ENCODE measurements around the gene PROSER2.
"Not testable (repeated sequence)": the region's sequence is repeated elsewhere in the genome, so short reads cannot be mapped to it uniquely, and the experiment has no call there.

The PROSER2 gene

GRCh38 chr10:11886851-11887250, 63.7 kb downstream of the PROSER2 start:
- no peak for FAIRE-seq

- no peak for FAIRE-seq
Observed at GRCh38 chr10:11887381-11888227, 64.4 kb downstream of the PROSER2 start.

- not testable (repeated sequence) for FAIRE-seq
Observed at GRCh38 chr10:11889263-11889662, 66.1 kb downstream of the PROSER2 start.

- FAIRE-seq: no peak
Observed at GRCh38 chr10:11891776-11892486, 68.8 kb downstream of the PROSER2 start.

GRCh38 chr10:11893749-11894278, 70.7 kb downstream of the PROSER2 start:
- FAIRE-seq: no peak

GRCh38 chr10:11894381-11895107, 71.4 kb downstream of the PROSER2 start:
- FAIRE-seq: no peak

GRCh38 chr10:11895108-11895466, 71.9 kb downstream of the PROSER2 start:
- no peak for FAIRE-seq

GRCh38 chr10:11895598-11895997, 72.4 kb downstream of the PROSER2 start:
- FAIRE-seq: no peak

GRCh38 chr10:11896549-11897200, 73.5 kb downstream of the PROSER2 start:
- FAIRE-seq: no peak

- no peak for FAIRE-seq
Observed at GRCh38 chr10:11898033-11898371, 74.8 kb downstream of the PROSER2 start.

- no peak for FAIRE-seq
Observed at GRCh38 chr10:11898372-11899066, 75.4 kb downstream of the PROSER2 start.

GRCh38 chr10:11899067-11899876, 76.1 kb downstream of the PROSER2 start:
- FAIRE-seq: no peak

GRCh38 chr10:11901036-11901301, 77.8 kb downstream of the PROSER2 start:
- no peak for FAIRE-seq

- no peak for FAIRE-seq
Observed at GRCh38 chr10:11901454-11901832, 78.3 kb downstream of the PROSER2 start.

- no peak for FAIRE-seq
Observed at GRCh38 chr10:11901833-11902475, 78.8 kb downstream of the PROSER2 start.

GRCh38 chr10:11902646-11903045, 79.5 kb downstream of the PROSER2 start:
- FAIRE-seq: no peak

- FAIRE-seq: no peak
Observed at GRCh38 chr10:11906714-11907113, 83.6 kb downstream of the PROSER2 start.

- FAIRE-seq: no peak
Observed at GRCh38 chr10:11907914-11908313, 84.8 kb downstream of the PROSER2 start.

- no peak for FAIRE-seq
Observed at GRCh38 chr10:11908536-11908935, 85.4 kb downstream of the PROSER2 start.

GRCh38 chr10:11908991-11909390, 85.8 kb downstream of the PROSER2 start:
- no peak for FAIRE-seq

- no peak for FAIRE-seq
Observed at GRCh38 chr10:11909618-11910017, 86.5 kb downstream of the PROSER2 start.

Data from colon (tissue), 2 donors.